Left hindlimb (tissue), 1 donor: ENCODE measurements around the gene S100A5.
"Not testable (repeated sequence)": the region's sequence is repeated elsewhere in the genome, so short reads cannot be mapped to it uniquely, and the experiment has no call there.

Experiments
- DNase-seq: peaks from one replicate; pipeline ENCODE4 v3.0.0-alpha.2; 2018

The S100A5 gene

DNA sequence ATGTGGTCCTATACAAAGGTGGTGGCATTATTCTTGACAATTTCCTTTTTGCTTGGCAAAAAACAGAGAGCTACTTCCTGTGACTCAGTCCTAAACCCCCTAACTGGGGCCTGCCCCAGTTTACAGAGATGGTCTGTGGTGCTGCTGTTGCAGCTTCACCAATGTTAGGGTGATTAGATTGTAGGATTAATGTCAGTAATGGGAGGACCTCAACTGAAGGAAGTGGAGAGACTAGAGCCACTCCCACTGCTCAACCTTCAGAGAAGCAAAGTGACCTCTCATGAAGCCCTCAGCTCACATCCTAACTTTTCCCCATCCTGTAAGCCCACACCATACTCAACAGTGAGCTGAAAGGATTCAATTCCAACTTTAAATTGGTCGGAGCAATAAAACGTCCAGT lies 8.6 kb downstream of the S100A5 start:
- DNase-seq = no peak

DNA sequence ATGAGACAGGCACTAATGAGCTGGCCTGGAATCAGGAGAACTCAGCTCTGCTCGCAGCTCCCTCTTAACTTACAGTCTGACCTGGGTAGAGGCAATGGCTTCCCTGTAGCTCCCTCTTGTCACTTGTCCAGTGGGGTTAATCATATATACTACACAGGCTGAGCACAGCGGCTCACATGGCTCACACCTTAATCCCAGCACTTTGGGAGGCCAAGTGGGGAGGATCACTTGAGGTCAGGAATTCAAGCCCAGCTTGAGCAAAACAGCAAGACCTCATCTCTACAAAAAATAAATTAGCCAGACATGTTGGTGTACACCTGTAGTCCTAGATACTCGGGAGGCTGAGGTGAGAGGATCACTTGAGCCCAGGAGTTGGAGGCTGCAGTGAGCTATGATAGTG lies 9.1 kb downstream of the S100A5 start:
- no peak for DNase-seq

DNA sequence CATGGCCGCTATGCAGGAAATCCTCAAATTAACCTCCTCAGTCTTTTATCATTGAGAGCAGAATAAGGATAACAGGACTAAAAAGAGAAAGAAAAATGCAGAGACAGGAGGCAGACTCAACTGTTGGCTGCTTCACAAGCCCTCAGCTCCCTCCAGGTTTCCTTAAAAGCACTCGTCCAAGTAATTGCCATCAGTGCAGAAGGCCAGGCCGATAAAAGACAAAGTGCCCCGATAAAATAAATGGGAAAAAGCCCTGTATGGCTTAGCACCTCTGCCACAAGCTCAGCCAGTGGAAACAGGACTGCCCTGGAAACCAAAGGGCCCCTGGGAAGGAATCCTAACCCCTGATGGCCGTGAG lies 13.1 kb downstream of the S100A5 start:
- DNase-seq = no peak

DNA sequence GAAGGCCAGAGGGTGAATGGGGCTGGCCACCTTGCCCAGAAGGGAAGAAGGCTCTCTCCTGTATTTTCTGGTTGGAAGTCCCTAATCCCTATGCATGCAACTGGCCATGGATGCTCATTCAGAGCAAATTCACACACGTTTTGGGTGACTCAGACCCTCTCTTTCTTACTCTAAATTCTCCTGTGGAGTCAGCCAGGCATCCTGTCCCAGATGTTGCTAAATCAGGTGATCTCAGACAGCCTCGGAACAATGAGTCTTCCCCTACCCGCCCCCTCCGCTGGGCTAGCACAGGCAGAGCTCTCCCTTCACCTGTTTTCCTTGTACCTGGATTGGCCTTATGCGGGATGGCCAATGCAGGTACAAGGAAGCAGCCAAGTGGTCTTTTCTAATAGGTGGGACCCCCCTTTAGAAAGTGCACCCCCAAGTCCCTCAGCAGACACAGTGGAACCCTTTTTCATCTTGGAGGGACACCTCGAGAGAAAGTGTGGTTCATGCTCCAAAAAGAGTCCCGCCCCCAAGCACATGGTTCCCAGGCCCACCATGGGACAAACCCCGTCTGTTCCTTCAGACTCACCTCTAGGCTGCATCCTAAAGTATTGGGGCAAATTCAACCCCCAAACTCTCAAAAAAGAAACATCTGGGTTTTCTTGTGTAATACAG lies 13.6 kb downstream of the S100A5 start:
- peak; percentile 23 for DNase-seq

DNA sequence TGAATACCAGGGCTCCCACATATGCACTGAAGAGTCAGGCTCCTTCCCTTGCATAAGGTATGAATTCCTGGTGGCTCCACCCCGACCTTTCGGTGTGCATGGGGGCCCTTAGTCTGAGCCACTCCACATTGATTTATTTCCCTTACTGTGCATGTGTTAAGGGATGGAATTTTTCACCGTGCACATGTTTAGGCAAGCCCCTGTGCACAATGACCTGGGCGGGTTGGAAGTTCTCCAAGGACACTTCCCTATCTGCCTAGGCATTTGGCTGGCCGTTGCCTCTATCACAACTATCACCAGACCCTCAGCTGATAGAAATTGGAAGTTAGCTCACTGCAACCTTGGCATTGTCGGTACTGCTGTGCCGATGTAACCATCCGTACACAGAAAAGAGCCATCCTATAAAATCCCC lies 14.6 kb downstream of the S100A5 start:
- no peak for DNase-seq

DNA sequence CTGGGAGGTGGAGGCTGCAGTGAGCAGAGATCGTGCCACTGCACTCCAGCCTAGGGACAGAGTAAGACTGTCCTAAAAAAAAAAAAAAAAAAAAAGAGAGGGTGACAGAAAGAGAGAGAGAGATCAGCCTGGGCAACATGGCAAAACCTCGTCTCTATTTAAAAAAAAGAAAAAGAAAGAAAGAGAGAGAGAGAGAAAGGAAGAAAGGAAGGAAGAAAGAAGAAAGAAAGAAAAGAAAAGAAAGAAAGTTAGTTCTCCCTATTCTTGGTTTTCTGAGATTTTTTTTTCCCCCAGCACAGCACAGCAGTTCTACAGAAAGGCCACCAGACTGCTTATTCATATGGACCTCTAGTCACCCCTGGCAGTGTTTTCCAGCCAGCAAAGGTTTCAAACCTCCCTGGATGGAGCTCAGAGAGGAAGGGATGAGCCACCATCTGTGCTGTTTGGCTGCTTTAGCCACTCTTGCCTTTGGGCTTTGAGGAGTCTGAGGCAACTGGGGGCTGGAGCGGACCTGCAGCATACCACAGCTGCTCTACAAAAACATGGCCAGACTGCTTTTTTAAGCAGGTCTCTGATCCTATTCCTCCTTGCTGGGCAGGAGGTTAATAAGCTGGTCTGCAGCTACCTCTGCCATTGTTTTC lies 15.5 kb downstream of the S100A5 start:
- no peak for DNase-seq

DNA sequence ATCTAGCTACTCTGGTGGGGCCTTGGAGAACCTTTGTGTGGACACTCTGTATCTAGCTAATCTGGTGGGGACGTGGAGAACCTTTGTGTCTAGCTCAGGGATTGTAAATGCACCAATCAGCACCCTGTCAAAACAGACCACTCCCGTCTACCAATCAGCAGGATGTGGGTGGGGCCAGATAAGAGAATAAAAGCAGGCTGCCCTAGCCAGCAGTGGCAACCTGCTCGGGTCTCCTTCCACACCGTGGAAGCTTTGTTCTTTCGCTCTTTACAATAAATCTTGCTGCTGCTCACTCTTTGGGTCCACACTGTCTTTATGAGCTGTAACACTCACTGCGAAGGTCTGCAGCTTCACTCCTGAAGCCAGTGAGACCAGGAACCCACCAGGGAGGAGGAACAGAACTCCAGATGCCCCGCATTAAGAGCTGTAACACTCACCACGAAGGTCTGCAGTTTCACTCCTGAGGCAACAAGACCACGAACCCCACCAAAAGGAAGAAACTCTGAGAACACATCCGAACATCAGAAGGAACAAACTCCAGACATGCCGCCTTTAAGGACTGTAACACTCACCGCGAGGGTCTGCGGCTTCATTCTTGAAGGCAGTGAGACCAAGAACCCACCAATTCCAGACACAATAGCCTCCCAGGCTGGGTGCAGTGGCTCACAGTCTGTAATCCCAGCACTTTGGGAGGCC lies 18.2 kb downstream of the S100A5 start:
- DNase-seq = not testable (repeated sequence)

DNA sequence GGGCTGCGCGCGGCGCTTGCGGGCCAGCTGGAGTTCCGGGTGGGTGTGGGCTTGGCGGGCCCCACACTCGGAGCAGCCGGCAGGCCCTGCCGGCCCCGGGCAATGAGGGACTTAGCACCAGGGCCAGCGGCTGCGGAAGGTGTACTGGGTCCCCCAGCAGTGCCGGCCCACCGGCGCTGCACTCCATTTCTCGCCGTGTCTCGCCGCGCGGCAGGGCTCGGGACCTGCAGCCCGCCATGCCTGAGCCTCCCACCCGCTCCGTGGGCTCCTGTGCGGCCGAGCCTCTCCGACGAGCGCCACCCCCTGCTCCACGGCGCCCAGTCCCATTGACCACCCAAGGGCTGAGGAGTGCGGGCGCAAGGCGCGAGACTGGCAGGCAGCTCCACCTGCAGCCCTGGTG lies 18.9 kb downstream of the S100A5 start:
- peak; percentile 1 for DNase-seq

DNA sequence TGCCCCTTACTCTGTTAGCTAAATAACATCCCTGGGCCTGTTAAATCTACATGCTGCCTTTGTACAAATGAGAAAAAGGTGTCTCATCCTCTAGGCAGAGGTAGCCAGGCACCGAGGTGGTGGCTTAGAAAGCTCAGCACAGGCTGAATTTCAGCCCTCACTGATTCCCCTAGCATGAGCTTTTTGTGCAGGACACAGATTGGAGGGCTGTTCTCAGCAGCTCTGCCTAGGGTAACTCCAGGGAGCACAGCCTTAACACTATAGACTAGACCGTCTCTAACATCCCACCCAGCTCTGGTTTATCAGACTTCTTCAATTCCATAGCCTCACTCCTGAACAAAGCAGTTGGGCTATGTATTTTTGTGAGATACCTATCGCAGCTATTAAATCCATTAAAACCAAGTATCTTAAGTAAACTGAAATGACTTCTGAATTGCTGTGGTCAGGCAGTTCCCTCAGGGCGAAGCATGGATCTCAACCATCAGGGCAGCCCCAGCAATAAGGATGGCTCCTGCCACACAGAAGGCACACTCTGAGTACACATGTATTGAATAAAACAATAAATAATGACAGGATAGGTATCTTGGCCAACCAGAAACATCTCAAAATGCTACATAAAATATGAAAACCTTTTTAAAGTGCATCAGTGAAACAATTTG lies 19.8 kb downstream of the S100A5 start:
- peak; percentile 4 for DNase-seq

DNA sequence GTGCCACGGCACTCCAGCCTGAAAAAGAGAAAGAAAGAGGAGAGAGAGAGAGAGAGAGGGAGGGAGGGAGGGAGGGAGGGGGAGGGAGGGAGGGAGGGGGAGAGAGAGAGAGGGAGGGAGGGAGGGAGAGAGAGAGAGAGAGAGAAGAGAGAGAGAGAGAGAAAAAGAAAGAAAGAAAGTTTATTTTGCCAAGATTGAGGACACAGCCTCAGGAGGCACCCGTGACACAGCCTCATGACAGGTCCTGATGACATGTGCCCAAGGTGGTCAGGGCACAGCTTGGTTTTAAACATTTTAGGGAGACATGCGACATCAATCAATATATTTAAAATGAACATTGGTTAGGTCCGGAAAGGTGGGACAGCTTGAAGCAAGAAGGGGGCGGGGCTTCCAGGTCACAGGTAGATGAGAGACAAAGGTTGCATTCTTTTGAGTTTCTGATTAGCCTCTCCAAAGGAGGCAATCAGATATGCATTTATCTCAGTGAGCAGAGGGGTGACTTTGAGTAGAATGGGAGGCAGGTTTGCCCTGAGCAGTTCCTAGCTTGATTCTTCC lies 20.5 kb downstream of the S100A5 start:
- peak; percentile 2 for DNase-seq

DNA sequence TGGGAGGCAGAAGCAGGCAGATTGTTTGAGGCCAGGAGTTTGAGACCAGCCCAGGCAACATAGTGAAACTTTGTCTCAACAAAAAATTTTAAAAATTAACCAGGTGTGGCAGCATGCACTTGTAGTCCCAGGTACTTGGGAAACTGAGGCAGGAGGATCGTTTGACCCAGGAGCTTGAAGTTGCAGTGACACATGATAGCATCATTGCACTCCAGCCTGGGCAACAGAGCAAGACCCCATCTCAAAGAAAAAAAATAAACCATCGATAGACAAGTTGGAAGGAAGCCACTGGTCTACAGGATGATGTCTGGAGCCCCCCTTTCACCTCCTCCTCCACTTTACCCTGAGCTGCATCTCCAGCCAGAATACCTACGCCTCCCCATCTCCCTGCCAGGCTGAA lies 21.5 kb downstream of the S100A5 start:
- DNase-seq = peak; percentile 18

DNA sequence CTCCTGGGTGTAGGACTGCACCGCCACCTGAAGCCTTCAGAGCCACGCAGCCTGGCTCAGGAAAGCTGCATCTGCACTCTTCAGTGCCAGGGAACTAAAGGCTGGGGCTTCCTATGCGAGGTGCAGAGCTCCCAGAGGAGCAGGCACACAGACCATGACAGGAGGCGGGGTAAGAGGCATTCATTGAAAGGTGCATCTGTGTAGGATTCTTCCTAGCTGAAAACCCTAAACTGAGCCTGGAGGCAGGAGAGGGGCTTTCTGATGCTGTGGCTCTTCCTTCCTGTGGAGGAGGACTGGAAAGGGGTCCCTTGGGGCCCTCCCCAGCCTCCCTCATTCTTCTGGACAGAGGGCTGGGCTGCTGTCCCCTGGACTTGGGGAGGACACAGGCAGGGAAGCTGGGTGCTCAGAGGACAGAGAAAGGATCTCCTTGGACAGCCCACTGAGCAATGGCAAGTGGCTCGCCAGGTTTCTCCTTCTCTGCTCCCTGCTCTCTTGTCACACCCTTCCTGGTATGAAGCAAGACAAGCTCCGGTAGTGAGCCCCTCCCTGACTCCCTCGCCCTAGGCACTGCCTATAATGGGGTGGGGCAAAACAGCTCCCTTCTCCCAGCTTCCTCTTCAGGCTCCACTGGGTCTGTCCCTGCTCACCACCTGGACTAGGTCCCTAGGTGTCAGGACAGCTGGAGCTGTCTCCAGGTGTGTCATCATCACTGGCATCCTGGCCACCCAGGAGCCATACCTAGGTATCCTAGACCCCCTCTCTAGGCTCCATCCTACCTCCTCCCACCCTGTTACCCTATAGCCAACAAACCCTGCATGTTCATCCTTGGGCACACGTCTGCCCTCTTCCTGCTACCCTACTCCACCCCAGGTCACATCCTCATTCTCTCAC lies 25.0 kb downstream of the S100A5 start:
- DNase-seq = no peak

DNA sequence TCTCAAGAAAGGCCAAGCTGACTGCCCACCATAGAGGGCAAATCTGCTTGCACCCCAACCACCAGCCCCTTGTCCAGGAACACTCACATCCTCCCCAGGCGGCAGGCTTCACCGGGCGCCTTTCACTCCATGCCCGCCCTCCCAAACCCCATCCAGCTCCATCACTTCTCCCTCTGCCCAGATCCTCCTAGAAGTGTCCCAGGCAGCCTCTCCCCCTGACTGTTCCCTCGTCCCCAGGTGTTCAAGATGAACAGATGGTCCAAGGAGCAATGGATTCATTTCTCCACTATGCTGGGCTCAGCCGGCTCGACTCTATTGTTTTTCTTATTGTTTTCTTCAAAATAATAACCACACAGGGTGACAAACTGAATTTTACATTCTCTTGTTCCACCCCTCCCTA lies 27.1 kb downstream of the S100A5 start:
- no peak for DNase-seq

DNA sequence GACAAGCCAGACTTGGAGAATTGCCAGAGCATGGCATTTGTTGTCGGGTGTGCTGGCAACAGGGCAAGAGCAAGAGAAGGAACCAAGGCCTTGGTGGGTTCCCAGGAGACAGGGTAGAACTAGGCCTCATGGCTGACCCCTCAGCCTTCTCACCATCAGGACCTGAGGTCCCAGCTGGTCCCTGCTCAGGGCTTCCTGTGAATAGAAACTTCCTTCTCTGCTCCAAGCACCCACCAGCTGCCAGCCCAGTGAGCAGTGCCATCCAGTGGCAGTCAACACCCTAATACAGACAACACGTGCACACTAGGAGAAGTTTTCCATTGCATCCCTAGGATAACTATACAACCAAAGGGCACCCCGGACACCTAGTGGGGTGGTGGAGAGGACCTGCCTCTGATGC lies 27.7 kb downstream of the S100A5 start:
- DNase-seq = no peak

DNA sequence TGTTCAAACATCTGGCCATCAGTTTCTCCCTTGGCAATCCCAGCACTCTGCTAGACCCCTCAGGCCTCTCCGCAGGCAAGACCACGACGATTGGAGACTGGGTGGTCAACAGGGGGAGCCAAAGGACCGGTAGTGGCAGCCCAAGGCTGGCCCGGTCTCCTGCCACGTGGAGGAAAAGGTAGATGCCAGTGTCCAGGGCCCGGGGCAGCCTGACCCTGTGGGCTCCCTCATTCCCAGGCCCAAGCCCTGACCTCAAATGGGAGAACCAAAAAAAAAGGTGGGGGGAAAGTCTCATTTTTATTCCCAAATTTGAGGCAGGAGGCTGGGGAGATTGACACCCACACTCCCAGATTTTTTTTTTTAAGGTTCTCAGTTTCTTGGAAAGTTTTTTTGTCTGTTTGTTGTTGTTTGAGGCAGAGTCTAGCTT lies 29.7 kb downstream of the S100A5 start:
- peak; percentile 88 for DNase-seq

DNA sequence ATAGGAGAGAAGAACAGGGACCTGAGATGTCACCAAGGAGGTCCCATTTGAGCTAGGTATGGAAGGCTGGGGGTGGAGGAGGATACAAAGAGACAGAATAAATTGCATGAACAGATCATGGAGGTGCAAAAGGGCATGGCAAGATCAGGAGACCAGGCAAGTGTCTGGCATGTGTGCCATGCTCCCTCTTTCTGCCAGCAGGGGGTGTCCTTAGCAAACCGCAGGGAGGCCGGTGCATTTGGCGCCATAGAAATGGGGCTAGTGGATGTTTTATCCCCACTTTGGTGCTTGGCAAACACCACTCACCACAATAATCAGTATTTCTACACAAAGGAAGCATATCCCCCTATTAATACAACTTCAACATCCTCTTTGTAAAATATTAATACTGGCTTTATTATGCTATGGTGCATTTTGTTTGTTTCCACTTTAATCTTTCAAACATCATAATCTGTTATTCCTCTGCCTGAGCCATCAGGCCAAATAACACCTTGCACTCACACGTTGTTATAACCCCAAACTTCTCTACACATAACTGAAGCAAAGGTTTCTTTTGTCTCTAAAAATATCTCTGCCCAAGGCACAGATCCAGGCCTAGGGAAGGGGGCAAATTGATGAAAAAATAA lies 30.9 kb downstream of the S100A5 start:
- no peak for DNase-seq

DNA sequence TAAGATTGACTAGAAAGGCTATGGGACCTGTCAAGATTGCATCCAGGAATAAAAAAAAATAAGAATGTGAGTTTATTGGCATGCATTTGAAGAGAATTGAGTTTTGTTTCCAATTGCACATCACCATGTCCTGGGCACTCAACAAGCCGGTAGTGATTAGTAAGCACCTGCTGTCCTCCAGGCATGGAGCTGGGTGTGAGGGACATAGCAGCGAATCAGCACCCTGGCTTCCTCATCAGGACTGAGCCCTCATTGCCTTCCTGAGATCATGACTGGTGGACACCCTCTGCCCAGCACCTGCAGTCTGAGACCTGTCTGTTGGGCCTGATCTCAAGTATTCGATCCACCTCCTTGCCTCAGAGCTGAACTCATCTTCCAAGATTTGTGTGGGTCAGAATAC lies 31.7 kb downstream of the S100A5 start:
- DNase-seq = no peak

DNA sequence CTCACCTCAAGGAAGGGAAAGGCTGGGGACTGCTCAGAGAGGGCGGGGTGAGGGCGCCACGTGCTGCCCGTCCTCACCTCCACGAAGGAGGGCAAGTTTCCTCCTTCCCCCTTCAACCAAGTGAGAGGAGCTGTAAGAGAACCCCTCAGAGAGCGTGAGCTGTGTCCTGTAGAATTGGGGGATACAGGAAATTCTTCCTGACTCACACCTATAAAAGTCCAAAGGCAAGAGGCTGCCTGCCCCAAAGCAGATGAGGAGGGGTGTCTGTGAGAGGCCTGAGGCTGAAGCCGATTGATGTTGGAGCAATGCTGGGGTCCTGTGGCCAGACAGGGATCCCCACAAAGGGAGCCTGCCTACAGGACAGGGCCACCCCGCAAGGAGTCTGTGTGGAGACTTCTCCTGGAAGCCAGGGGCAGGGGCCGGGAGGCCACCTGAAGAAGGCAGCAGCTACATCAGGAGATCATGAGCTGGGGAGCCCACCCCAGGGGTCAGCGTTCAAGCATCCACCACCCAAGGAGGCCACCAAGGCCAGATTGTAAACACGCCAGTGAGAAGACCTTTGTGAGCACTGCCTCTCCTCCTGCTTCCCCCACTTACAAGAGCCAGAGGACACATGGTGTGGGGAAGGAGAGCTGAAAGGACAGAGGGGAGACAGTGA lies 32.7 kb downstream of the S100A5 start:
- no peak for DNase-seq

DNA sequence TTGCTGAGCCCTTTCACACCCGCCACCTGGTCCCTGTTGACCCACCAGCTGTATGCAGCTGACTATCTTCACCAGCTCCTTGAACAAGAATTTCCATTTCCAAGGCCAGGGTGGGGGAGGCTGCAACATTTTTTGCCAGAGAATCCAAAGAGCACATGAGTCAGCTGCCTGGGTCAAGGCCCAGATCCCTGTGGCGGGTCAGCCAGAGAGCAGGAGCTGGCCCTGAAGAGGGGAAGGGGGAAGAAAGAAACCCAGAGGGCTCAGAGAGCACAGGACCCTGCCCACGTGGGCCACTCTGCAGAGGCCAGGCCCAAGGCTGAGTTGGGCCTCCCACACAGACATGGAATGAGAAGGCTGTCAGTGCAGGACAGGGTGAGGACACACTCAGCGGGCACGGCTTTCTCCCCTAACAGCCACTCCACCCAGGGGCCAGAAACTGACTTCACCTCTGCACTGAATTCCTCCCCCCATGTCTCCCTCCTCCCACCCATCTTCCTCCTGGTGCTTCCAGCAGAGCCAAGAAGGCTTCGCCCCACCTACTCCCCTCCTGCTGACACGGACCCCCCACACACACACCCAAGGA lies 33.8 kb downstream of the S100A5 start:
- peak; percentile 91 for DNase-seq

DNA sequence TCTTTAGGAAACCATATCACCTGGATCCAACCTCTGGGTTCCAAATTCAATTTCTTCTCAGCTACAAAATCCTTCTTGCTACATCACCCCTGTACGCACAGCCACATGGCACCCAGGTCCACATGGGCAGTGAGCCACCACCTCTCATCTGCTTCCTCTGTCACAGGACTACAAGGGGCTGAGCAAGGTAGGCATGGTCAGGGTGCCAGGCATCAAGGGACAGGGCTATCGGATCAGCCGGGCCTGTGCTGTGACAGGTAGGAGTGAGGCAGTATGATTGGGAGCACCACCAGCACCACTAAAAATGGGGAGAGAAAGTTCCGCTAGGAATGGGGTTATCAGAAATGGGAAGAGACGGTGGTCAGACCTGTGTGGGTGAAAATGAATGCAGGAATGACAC lies 34.3 kb downstream of the S100A5 start:
- DNase-seq = no peak

DNA sequence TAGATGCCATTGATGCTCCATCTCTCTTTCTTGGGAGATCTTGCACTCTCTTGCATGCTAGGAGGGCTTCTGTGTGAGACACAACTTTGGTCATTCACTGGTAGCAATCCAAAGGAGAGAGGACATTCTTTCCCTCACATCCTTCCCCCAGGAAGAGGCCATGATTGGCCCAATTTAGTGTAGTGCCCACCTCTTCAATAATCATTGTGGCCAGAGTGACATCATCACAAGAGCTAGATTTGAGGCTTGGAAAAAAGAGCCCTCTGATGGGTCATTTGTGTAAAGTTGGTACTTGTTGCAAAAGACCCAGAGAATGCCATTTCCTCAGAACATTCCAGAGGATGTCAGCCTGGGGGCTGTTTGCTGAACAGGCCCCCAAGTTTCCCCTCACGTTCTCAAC lies 35.2 kb downstream of the S100A5 start:
- no peak for DNase-seq
